IMR-90 (cell line): ENCODE data around the gene UNC93B1. TPM values are rescaled to one million over a fixed set of nuclear protein-coding genes. Genes with fewer than 3 reads are reported as not detected.

Experiments
- ATAC-seq: fragments of 200-7000 bp; cut with Tn5 transposase; 2 replicates; pipeline ENCODE4 v1.9.1; 2020; ENCODE audit warnings: low read depth, mild to moderate bottlenecking, moderate library complexity
- BruUV-seq: library from RNA; stranded (reverse); fragments of 400-500 nt; replicated peaks from 2 replicates; lab custom pipeline; 2021; lab: Mats Ljungman, UMichigan
- CTCF ChIA-PET: fragments of 300-600 bp; formaldehyde crosslinking; extraction: SDS; loops from one replicate; lab custom pipeline; 2021; ENCODE audit warnings: antibody characterized with exemption; lab: Yijun Ruan, JAX
- POLR2A ChIA-PET: fragments of 300-600 bp; sonication (Branson Sonifier 250); formaldehyde crosslinking; loops from one replicate; lab custom pipeline; 2022; ENCODE audit warnings: antibody characterized with exemption; ENCODE audit not compliant: unreplicated experiment; lab: Charles Lee
- DNase-seq: peaks from one replicate; pipeline ENCODE4 v3.0.0; 2013
- H2AFZ ChIP-seq: replicated peaks from 2 replicates; pipeline ENCODE3; 2013; ENCODE audit warnings: low read length, mild to moderate bottlenecking; ENCODE audit not compliant: poor library complexity
- H2AK5ac ChIP-seq: 2 replicates; pipeline ENCODE4 v1.6.1; 2013; ENCODE audit warnings: low read depth, low read length, inconsistent platforms
- H2AK9ac ChIP-seq: replicated peaks from 2 replicates; pipeline ENCODE3; 2013; ENCODE audit warnings: mild to moderate bottlenecking, low read depth, low read length, moderate library complexity; ENCODE audit not compliant: poor library complexity
- H2BK120ac ChIP-seq: 2 replicates; pipeline ENCODE4 v1.6.1; 2013; ENCODE audit warnings: low read depth, low read length, inconsistent platforms
- H2BK15ac ChIP-seq: 3 replicates; pipeline ENCODE4 v1.6.1; 2013; ENCODE audit warnings: low read depth, low read length, inconsistent platforms
- H2BK20ac ChIP-seq: 2 replicates; pipeline ENCODE4 v1.6.1; 2013; ENCODE audit warnings: low read depth, mild to moderate bottlenecking, inconsistent platforms, low read length, moderate library complexity
- H2BK5ac ChIP-seq: 2 replicates; pipeline ENCODE4 v1.6.1; 2013; ENCODE audit warnings: mild to moderate bottlenecking, low read depth, low read length, inconsistent platforms; ENCODE audit not compliant: poor library complexity, severe bottlenecking
- H3K14ac ChIP-seq: replicated peaks from 2 replicates; pipeline ENCODE4 v1.6.1; 2013; ENCODE audit warnings: low read depth, low read length, inconsistent platforms
- H3K18ac ChIP-seq: 2 replicates; pipeline ENCODE4 v1.6.1; 2013; ENCODE audit warnings: low read depth, low read length, control low read depth
- H3K23ac ChIP-seq: 2 replicates; pipeline ENCODE4 v1.6.1; 2013; ENCODE audit warnings: low read depth, low read length, inconsistent platforms
- H3K27ac ChIP-seq: 2 replicates; pipeline ENCODE4 v1.5.1; 2013; ENCODE audit warnings: mild to moderate bottlenecking, control low read depth, low read length; ENCODE audit not compliant: insufficient read depth
- H3K27me3 ChIP-seq: 2 replicates; pipeline ENCODE4 v1.6.1; 2013; ENCODE audit warnings: low read length; ENCODE audit not compliant: control insufficient read depth, insufficient read depth
- H3K36me3 ChIP-seq: 2 replicates; pipeline ENCODE4 v1.6.1; 2013; ENCODE audit warnings: low read length, mixed read lengths; ENCODE audit not compliant: control insufficient read depth, insufficient read depth
- H3K4ac ChIP-seq: 2 replicates; pipeline ENCODE4 v1.6.1; 2013; ENCODE audit warnings: low read depth, low read length, inconsistent platforms
- H3K4me1 ChIP-seq: 2 replicates; pipeline ENCODE4 v1.6.1; 2013; ENCODE audit warnings: low read length, mixed read lengths; ENCODE audit not compliant: control insufficient read depth, insufficient read depth
- H3K4me2 ChIP-seq: 2 replicates; pipeline ENCODE4 v1.6.1; 2013; ENCODE audit warnings: low read depth, mild to moderate bottlenecking, control low read depth, low read length, moderate library complexity
- H3K4me3 ChIP-seq: 2 replicates; pipeline ENCODE4 v1.5.1; 2013; ENCODE audit warnings: low read depth, mild to moderate bottlenecking, control low read depth, low read length, moderate library complexity; ENCODE audit not compliant: insufficient read depth
- H3K56ac ChIP-seq: 2 replicates; pipeline ENCODE4 v1.6.1; 2013; ENCODE audit warnings: low read length, inconsistent platforms; ENCODE audit not compliant: insufficient read depth; ENCODE audit errors: extremely low read depth
- H3K79me1 ChIP-seq, 2 experiments: 2 replicates each; pipeline ENCODE4 v1.6.1; 2013; ENCODE audit warnings: low read length in 2 of 2, inconsistent platforms in 1 of 2, low read depth in 1 of 2
- H3K9ac ChIP-seq: 2 replicates; pipeline ENCODE4 v1.6.1; 2013; ENCODE audit warnings: low read depth, low read length, control low read depth
- H3K9me1 ChIP-seq: 2 replicates; pipeline ENCODE4 v1.6.1; 2013; ENCODE audit warnings: low read length, inconsistent platforms; ENCODE audit not compliant: insufficient read depth
- H3K9me3 ChIP-seq: 2 replicates; pipeline ENCODE4 v1.6.1; 2013; ENCODE audit warnings: low read length; ENCODE audit not compliant: control insufficient read depth, insufficient read depth
- H4K20me1 ChIP-seq: 2 replicates; pipeline ENCODE4 v1.6.1; 2013; ENCODE audit warnings: low read length, inconsistent platforms; ENCODE audit not compliant: insufficient read depth
- H4K5ac ChIP-seq: 2 replicates; pipeline ENCODE4 v1.6.1; 2013; ENCODE audit warnings: mild to moderate bottlenecking, low read depth, low read length, control low read depth
- H4K8ac ChIP-seq, 2 experiments: 2 replicates each; pipeline ENCODE4 v1.6.1; 2013; ENCODE audit warnings: low read depth in 2 of 2, low read length in 2 of 2, control low read depth in 1 of 2, inconsistent platforms in 1 of 2
- H4K91ac ChIP-seq: 2 replicates; pipeline ENCODE4 v1.6.1; 2013; ENCODE audit warnings: low read depth, low read length, inconsistent platforms; ENCODE audit not compliant: insufficient read depth
- ELK1 ChIP-seq: fragments of 150-350 bp; IDR thresholded peaks from 2 replicates; pipeline ENCODE4 v1.6.1; 2016; ENCODE audit warnings: low read depth, mild to moderate bottlenecking, low read length, moderate library complexity, borderline replicate concordance
- MAFK ChIP-seq: IDR thresholded peaks from 2 replicates; pipeline ENCODE4 v1.6.1; 2012; ENCODE audit warnings: low read depth, low read length, improper control_type of control experiment
- NFE2L2 ChIP-seq: fragments of 150-350 bp; IDR thresholded peaks from 2 replicates; pipeline ENCODE4 v1.6.1; 2016; ENCODE audit warnings: low read depth, mild to moderate bottlenecking, low read length
- WGBS, 2 experiments: methylation state at CpG; one replicate each; pipeline versions ENCODE4 v1.1.5 to v1.1.7; 2013; ENCODE audit warnings: missing lambda C conversion rate in 2 of 2; ENCODE audit not compliant: insufficient read length in 1 of 2; ENCODE audit errors: extremely low coverage in 2 of 2; 5-methylcytosine and 5-hydroxymethylcytosine counted together
- dilution Hi-C: fragments of 300-500 bp; cut with HindIII; formaldehyde crosslinking; loops from one replicate; pipeline ENCODE4 v1.14.3; 2018; ENCODE audit warnings: low sequenced_read_pairs; ENCODE audit not compliant: unreplicated experiment
- in situ Hi-C: fragments of 300-500 bp; cut with MboI; formaldehyde crosslinking; loops from 3 replicates; pipeline ENCODE4 v1.14.3; 2019; ENCODE audit warnings: low sequenced_read_pairs, inconsistent platforms, mixed read lengths
- intact Hi-C: fragments of 100-400 bp; cut with micrococcal nuclease; formaldehyde crosslinking; loops from 2 replicates; pipeline ENCODE4 v1.10.0; 2022
- polyA plus RNA-seq, 3 experiments: library from polyadenylated mRNA; depleted of rRNA; stranded (reverse); fragments of >200 nt; gene quantifications; 2 replicates each; pipeline ENCODE4 v1.2.3, GENCODE V29; 2012; ENCODE audit warnings: low replicate concordance in 1 of 3
- total RNA-seq: library from RNA; depleted of rRNA; stranded (reverse); fragments of >200 nt; gene quantifications from 2 replicates; pipeline ENCODE4 v1.2.3, GENCODE V29; 2012

Gene UNC93B1
- total and polyA plus RNA-seq, 2 of the 4 experiments (the other 2 are of a cell fraction), result 10.9 to 19.2 TPM

GRCh38 chr11:68044145-68044813 is 40.4 kb upstream of the UNC93B1 start:
- WGBS, 2 experiments, result 86% methylated on average over 22 of the region's 24 CpGs; no CpG with 5 or more reads in 1 of the 2 experiments
- peaks cover 17% of the 10 kb centered on the region for H3K4me1 ChIP-seq
- no peak overlapping the region for H2BK120ac ChIP-seq
- H3K56ac ChIP-seq, result no peak overlapping the region
- dilution Hi-C loops, result no loop called here
- no peak overlapping the region for H4K91ac ChIP-seq
- no TSS peak for BruUV-seq
- ATAC-seq (no peak), DNase-seq (no peak)
- TF ChIP-seq ELK1, result no peak
- no peak for TF ChIP-seq MAFK
- TF ChIP-seq NFE2L2, result no peak
- no peak overlapping the region for H4K5ac ChIP-seq
- H3K4me3 ChIP-seq, result no peak overlapping the region
- no peak overlapping the region for H2AFZ ChIP-seq
- no peak overlapping the region for H3K27ac ChIP-seq
- in situ Hi-C loops, result no loop called here
- no peak overlapping the region for H2BK20ac ChIP-seq
- peaks cover 0 to 43% of the 10 kb centered on the region in 2 experiments; a peak in 3 of 4 replicates for H3K79me1 ChIP-seq
- CTCF ChIA-PET, result no interaction called here
- H3K27me3 ChIP-seq, result no peaks in the 10 kb centered on the region
- POLR2A ChIA-PET, result no interaction called here
- intact Hi-C loops, result no loop called here
- H2BK5ac ChIP-seq, result no peak overlapping the region
- no peak overlapping the region for H4K8ac ChIP-seq
- H4K20me1 ChIP-seq, result no peaks in the 10 kb centered on the region; the same call in none of the 2 replicates
- H2AK5ac ChIP-seq, result no peak overlapping the region
- H3K18ac ChIP-seq, result no peak overlapping the region
- H3K14ac ChIP-seq, result no peak overlapping the region
- no peak overlapping the region for H3K9ac ChIP-seq
- H3K4me2 ChIP-seq, result no peak overlapping the region
- H3K9me1 ChIP-seq, result no peaks in the 10 kb centered on the region
- no peaks in the 10 kb centered on the region for H3K9me3 ChIP-seq
- peaks cover 43% of the 10 kb centered on the region for H3K36me3 ChIP-seq
- H3K23ac ChIP-seq, result no peak overlapping the region
- no peak overlapping the region for H2BK15ac ChIP-seq
- no peak overlapping the region for H3K4ac ChIP-seq
- no peak overlapping the region for H2AK9ac ChIP-seq
